GM13977 (cell line): ENCODE data around the gene NKAIN2.

Experiments
- DNase-seq: peaks from one replicate; pipeline ENCODE4 v3.0.0; 2012; ENCODE audit warnings: low spot score
- CTCF ChIP-seq: IDR thresholded peaks from 2 replicates; pipeline ENCODE4 v1.5.1; 2012; ENCODE audit warnings: mild to moderate bottlenecking, control low read depth; ENCODE audit not compliant: insufficient read depth; ENCODE audit errors: extremely low read depth, missing control alignments
- in situ Hi-C: fragments of 300-500 bp; cut with MboI; formaldehyde crosslinking; loops from one replicate; pipeline ENCODE4 v1.12.0; 2022; ENCODE audit warnings: low sequenced_read_pairs, low pct_unique_long_range_greater_than_20kb, mixed read lengths, inconsistent platforms; ENCODE audit not compliant: unreplicated experiment

The NKAIN2 gene

GRCh38 chr6:124055963-124056362, 252.3 kb downstream of the NKAIN2 start:
- DNase-seq: no peak

GRCh38 chr6:124056407-124057334, 253.0 kb downstream of the NKAIN2 start:
- in situ Hi-C loops: no loop called here
- TF ChIP-seq CTCF: no peak
- DNase-seq: no peak

More at GRCh38 chr6:124055963-124056362, 252.3 kb downstream of the NKAIN2 start:
- in situ Hi-C loops: no loop called here
- no peak for TF ChIP-seq CTCF

GRCh38 chr6:124057461-124057860, 253.8 kb downstream of the NKAIN2 start:
- in situ Hi-C loops: no loop called here
- no peak for TF ChIP-seq CTCF
- no peak for DNase-seq

GRCh38 chr6:124064317-124065113, 260.9 kb downstream of the NKAIN2 start:
- in situ Hi-C loops: no loop called here
- no peak for DNase-seq

GRCh38 chr6:124066269-124066668, 262.6 kb downstream of the NKAIN2 start:
- no peak for TF ChIP-seq CTCF
- no peak for DNase-seq

More at GRCh38 chr6:124064317-124065113, 260.9 kb downstream of the NKAIN2 start:
- no peak for TF ChIP-seq CTCF

GRCh38 chr6:124066946-124067552, 263.4 kb downstream of the NKAIN2 start:
- TF ChIP-seq CTCF: no peak

More at GRCh38 chr6:124066269-124066668, 262.6 kb downstream of the NKAIN2 start:
- in situ Hi-C loops: no loop called here

More at GRCh38 chr6:124066946-124067552, 263.4 kb downstream of the NKAIN2 start:
- in situ Hi-C loops: no loop called here
- DNase-seq: no peak
